K562 (cell line): ENCODE data around the gene NDUFAB1. TPM values are rescaled to one million over a fixed set of nuclear protein-coding genes. Genes with fewer than 3 reads are reported as not detected.

ENCODE experiments used
- polyA plus RNA-seq, 8 experiments: library from polyadenylated mRNA; depleted of rRNA in 4 of 8; stranded (reverse) in 5 of 8; unstranded in 3 of 8; fragments of >200 nt; fragmentation: Nextera tagmentation in 2 of 8; fragmentation: Illumina TruSeq in 1 of 8; extraction: Ambion mirVana in 2 of 8; extraction: Trizol in 1 of 8; gene quantifications; 2 replicates each; pipeline versions ENCODE4 v1.2.1 to v1.2.3, GENCODE V29; 2011 to 2014; ENCODE audit warnings: inconsistent platforms in 1 of 8, missing spikeins in 1 of 8
- total RNA-seq, 7 experiments: library from RNA; depleted of rRNA in 6 of 7; stranded (reverse); fragments of >200 nt in 6 of 7; fragmentation: Illumina TruSeq in 2 of 7; extraction: Trizol in 2 of 7; gene quantifications; 2 replicates each; pipeline versions ENCODE4 v1.2.1 to v1.2.3, GENCODE V29; 2011 to 2021; ENCODE audit warnings: low replicate concordance in 1 of 7
- TF ChIP-seq, protein P1 (sequence below): fragments of 450-650 bp; IDR thresholded peaks from 2 replicates; pipeline ENCODE4 v1.6.1; 2016; ENCODE audit warnings: mild to moderate bottlenecking, moderate library complexity
- TF ChIP-seq, protein P2 (sequence below), 3 experiments: IDR thresholded peaks in 2 of 3; conservative IDR thresholded peaks in 1 of 3; 2 replicates each; pipeline ENCODE4 v1.5.1; 2011 to 2012; ENCODE audit warnings: low read length in 3 of 3, mild to moderate bottlenecking in 3 of 3, control low read depth in 2 of 3, improper control_type of control experiment in 1 of 3, inconsistent platforms in 1 of 3, low read depth in 1 of 3, mixed read lengths in 1 of 3, moderate library complexity in 1 of 3; ENCODE audit not compliant: insufficient read depth in 2 of 3

NDUFAB1 gene
- total and polyA plus RNA-seq, 9 of the 15 experiments (the other 6 are each of a cell fraction or from before 2014, with no cell fraction given), result 123 to 481 (median 238) TPM

DNA sequence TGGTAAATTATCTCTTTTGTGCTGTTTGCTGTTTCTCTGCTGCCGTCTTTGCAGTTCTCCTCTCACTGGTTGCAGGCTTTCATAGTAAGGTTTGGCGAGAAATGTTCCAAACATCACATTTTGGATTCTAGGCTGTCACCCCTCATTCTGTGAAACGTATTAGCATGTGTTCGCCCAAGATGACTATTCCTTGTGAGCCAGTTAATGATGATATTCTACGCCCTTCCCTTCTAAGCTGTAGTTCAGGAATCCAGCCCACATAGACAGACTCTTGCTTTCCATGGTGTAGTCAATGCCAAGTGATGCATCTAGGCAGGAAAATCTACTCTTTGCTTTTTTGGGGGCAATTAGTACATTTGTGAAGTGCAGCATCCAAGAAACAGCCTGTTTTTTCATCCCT lies 24.2 kb downstream of the NDUFAB1 start (continued):
- TF ChIP-seq, protein P1, sequence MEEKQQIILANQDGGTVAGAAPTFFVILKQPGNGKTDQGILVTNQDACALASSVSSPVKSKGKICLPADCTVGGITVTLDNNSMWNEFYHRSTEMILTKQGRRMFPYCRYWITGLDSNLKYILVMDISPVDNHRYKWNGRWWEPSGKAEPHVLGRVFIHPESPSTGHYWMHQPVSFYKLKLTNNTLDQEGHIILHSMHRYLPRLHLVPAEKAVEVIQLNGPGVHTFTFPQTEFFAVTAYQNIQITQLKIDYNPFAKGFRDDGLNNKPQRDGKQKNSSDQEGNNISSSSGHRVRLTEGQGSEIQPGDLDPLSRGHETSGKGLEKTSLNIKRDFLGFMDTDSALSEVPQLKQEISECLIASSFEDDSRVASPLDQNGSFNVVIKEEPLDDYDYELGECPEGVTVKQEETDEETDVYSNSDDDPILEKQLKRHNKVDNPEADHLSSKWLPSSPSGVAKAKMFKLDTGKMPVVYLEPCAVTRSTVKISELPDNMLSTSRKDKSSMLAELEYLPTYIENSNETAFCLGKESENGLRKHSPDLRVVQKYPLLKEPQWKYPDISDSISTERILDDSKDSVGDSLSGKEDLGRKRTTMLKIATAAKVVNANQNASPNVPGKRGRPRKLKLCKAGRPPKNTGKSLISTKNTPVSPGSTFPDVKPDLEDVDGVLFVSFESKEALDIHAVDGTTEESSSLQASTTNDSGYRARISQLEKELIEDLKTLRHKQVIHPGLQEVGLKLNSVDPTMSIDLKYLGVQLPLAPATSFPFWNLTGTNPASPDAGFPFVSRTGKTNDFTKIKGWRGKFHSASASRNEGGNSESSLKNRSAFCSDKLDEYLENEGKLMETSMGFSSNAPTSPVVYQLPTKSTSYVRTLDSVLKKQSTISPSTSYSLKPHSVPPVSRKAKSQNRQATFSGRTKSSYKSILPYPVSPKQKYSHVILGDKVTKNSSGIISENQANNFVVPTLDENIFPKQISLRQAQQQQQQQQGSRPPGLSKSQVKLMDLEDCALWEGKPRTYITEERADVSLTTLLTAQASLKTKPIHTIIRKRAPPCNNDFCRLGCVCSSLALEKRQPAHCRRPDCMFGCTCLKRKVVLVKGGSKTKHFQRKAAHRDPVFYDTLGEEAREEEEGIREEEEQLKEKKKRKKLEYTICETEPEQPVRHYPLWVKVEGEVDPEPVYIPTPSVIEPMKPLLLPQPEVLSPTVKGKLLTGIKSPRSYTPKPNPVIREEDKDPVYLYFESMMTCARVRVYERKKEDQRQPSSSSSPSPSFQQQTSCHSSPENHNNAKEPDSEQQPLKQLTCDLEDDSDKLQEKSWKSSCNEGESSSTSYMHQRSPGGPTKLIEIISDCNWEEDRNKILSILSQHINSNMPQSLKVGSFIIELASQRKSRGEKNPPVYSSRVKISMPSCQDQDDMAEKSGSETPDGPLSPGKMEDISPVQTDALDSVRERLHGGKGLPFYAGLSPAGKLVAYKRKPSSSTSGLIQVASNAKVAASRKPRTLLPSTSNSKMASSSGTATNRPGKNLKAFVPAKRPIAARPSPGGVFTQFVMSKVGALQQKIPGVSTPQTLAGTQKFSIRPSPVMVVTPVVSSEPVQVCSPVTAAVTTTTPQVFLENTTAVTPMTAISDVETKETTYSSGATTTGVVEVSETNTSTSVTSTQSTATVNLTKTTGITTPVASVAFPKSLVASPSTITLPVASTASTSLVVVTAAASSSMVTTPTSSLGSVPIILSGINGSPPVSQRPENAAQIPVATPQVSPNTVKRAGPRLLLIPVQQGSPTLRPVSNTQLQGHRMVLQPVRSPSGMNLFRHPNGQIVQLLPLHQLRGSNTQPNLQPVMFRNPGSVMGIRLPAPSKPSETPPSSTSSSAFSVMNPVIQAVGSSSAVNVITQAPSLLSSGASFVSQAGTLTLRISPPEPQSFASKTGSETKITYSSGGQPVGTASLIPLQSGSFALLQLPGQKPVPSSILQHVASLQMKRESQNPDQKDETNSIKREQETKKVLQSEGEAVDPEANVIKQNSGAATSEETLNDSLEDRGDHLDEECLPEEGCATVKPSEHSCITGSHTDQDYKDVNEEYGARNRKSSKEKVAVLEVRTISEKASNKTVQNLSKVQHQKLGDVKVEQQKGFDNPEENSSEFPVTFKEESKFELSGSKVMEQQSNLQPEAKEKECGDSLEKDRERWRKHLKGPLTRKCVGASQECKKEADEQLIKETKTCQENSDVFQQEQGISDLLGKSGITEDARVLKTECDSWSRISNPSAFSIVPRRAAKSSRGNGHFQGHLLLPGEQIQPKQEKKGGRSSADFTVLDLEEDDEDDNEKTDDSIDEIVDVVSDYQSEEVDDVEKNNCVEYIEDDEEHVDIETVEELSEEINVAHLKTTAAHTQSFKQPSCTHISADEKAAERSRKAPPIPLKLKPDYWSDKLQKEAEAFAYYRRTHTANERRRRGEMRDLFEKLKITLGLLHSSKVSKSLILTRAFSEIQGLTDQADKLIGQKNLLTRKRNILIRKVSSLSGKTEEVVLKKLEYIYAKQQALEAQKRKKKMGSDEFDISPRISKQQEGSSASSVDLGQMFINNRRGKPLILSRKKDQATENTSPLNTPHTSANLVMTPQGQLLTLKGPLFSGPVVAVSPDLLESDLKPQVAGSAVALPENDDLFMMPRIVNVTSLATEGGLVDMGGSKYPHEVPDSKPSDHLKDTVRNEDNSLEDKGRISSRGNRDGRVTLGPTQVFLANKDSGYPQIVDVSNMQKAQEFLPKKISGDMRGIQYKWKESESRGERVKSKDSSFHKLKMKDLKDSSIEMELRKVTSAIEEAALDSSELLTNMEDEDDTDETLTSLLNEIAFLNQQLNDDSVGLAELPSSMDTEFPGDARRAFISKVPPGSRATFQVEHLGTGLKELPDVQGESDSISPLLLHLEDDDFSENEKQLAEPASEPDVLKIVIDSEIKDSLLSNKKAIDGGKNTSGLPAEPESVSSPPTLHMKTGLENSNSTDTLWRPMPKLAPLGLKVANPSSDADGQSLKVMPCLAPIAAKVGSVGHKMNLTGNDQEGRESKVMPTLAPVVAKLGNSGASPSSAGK, result no peak
- TF ChIP-seq, protein P2, sequence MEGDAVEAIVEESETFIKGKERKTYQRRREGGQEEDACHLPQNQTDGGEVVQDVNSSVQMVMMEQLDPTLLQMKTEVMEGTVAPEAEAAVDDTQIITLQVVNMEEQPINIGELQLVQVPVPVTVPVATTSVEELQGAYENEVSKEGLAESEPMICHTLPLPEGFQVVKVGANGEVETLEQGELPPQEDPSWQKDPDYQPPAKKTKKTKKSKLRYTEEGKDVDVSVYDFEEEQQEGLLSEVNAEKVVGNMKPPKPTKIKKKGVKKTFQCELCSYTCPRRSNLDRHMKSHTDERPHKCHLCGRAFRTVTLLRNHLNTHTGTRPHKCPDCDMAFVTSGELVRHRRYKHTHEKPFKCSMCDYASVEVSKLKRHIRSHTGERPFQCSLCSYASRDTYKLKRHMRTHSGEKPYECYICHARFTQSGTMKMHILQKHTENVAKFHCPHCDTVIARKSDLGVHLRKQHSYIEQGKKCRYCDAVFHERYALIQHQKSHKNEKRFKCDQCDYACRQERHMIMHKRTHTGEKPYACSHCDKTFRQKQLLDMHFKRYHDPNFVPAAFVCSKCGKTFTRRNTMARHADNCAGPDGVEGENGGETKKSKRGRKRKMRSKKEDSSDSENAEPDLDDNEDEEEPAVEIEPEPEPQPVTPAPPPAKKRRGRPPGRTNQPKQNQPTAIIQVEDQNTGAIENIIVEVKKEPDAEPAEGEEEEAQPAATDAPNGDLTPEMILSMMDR (IDR thresholded peaks at IDR 0.05 in 2 of 3, conservative IDR thresholded peaks at IDR 0.05 in 1 of 3; ENCODE audit: insufficient read depth in 2 of 3, low read depth in 1 of 3, low read length in 3 of 3), result no peak
